Fibroblast of skin of right biceps (primary cell): ENCODE measurements around the gene HHIPL1.

Source experiments
- DNase-seq: peaks from one replicate; pipeline ENCODE4 v3.0.0-alpha.2; 2013

HHIPL1 gene

DNA sequence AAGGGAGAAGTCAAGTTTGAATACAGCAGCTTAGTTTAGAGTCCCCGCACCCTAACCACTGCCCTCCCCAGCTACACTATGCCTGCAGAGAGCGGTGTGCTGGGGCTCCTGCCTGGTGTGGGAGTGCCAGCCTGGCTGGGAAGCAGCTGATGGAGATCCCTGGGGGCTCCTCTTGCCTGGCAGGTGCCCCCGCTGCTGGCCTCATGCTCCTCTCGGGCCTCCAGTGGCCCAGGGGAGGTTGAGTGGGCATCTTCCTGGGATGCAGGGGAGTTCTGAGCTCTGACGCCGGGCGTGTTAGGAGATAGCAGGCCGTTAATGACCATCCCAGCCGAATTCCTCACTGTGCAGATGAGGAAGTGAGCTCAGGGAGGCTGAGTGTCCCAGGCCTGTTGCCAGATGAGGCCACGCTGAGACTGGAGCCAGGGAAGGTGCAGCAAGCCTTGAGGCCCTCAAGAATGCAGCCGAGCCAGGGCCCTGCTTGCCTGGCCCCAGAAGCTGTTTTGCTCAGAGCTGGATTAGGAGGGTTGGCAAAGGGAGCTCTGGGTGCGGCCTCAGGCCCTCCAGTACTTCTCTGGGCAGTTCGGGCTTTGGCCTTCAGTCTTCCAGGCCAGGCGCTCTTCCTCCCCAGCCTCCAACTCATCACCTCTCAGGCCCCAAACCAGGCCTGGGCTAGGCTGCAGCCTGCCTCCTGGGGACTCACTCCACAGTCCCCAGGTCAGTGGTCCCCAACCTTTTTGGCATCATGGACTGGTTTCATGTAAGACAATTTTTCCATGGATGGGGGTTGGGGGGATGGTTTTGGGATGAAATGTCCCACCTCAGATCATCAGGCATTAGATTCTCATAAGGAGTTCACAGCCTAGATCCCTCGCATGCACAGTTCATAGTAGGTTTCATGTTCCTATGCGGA lies 32.6 kb downstream of the HHIPL1 start:
- DNase-seq, result peak; percentile 26

DNA sequence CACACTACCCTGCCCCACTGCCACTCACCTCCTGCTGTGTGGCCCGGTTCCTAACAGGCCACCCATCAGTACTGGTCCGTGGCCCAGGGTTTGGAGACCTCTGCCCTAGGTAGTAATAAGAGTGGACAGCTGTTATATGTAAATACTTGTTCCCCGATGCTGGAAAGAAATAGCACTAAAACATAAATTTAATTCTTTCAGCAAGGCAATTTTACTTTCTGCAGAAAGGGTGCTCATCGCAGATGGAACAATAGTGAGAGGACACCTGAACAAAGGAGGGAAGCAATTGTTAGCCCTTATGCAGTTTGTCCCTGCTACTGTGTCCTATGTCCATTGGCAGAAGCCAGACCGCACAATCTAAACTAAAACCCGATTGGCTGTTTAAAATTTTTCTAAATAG lies 33.3 kb downstream of the HHIPL1 start:
- no peak for DNase-seq

GRCh38 chr14:99679111-99679510 lies 34.2 kb downstream of the HHIPL1 start:
- DNase-seq, result no peak

DNA sequence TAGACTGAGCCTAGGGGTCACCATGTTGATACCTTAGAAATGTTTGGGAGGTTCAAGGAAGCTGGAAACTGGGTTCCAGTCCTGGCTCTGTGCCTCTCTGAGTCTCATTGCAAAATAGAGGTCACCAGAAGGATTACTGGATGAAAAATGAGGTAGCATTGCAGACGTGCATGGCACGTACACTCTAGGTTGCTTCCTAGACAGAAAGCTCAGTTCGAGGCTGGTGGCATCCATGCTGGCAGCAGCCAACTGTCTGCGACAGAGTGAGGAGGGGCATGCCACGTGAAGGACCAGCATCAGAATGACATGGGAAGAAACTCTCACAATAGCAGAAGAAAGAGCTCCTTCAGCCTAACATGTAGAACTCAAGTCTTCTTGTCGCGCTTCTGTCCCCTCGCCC lies 34.6 kb downstream of the HHIPL1 start:
- no peak for DNase-seq

DNA sequence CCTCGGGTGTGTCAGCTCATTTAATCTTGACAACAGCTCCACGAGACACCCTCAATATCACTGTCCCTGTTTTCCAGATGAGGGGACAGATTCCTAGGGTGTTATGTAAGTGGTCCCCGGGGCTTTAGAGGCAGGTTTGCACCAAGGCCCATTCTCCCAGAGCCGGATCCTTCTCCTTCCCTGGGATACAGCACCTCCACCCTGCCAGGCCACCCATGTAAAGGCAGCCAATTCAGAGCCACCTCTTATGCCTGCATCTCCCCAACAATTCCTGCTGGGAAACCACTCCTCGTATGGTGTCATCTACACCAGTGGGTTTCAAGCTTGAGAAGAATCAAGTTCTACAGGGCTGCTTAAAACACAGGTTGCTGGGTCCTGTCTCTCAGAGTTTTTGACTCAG lies 35.1 kb downstream of the HHIPL1 start:
- no peak for DNase-seq

DNA sequence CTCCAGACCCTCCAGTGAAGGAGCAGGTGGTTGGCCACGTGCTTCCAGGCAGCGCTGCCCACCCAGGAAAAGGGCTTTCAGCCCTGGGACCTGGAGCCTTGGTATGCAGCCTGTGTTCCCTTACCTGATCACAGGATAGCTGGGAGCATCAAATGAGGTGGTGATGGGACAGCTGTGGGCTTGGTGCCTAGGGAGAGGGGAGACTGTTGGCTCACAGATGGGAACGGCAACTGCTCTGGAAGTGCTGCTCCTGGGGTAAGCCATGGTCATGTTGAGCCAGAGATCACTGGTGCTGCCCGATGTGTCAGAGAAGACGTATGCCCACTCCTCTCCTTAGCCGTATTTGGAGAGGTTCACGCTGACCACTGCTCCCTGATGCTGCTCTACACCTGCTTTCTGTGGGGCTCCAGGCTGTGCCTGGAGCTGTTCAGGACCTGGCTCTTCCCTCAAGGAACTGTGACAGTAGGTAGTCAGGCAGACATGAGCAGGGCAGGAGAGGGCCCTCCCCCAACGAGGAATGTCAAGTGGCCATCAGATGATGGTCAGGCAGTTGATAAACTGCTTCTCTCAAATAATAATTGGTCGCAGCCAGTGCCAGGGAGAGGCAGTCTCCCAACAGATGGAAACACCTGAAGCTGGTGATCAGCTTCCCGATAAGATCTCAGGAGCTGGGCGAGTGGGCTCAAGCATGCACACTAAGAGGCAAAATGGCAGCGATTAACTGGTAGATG lies 36.3 kb downstream of the HHIPL1 start:
- DNase-seq, result no peak

DNA sequence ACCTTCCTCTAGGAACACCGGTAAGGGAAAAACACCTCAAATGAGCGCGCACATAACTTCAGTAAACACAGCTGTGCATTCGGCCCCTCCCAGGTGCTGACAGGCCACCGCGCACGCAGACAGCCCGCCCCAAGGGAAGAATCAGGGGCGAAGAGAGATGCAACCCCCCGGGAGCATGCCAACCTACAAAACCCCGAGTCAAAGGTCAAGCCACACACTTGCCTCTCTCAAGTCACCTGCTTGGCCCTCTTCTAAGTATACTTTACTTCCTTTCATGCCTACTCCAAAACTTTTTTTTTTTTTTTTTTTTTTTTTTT lies 36.9 kb downstream of the HHIPL1 start:
- DNase-seq, result no peak

GRCh38 chr14:99682809-99683618 lies 38.1 kb downstream of the HHIPL1 start:
- peak; percentile 63 for DNase-seq

DNA sequence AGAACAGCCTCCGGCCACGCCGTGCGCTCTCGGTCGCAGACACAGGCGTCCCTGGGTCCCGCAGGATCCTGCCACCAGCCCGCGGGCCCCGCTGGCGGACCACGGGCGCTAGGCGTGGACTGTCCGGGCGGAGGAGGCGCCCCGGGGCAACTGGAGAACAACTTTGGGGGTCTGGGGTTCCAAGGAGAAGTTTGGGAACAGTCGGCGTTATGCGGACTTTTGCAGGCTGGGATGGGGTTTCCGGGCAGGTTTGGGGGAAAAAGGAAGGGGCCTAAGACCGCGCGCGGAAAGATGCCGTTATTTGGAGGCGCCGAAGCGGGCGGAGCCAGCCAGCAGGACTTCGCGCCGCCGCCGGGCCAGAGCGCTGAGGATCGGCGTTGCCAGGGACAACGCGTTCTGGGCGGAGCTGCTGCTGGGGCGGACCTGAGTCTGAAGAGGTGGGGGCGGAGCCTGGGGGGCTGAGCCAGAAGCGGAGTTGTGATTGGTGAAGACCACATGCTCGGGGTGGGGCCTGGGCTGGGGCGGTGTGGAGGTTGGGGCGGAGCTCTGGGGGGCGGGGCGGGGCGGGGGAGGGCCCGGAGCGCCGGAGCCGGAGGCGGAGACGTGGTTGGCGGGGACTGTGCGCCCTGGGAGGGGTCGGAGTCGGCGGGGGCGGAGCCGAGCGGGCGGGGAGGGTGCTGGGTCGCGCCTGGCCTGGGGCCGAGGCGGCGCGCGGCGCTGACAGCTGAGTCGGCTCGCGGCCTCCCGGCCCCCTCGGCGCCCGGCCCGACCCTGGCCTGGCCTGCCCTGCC lies 38.9 kb downstream of the HHIPL1 start, which contains the start of gene CYP46A1:
Gene CYP46A1 (plus strand): TSS at position 680 of the 791 bp plus-strand sequence. CDS start 120 bp downstream, outside the sequence.
- peak; percentile 99 for DNase-seq

DNA sequence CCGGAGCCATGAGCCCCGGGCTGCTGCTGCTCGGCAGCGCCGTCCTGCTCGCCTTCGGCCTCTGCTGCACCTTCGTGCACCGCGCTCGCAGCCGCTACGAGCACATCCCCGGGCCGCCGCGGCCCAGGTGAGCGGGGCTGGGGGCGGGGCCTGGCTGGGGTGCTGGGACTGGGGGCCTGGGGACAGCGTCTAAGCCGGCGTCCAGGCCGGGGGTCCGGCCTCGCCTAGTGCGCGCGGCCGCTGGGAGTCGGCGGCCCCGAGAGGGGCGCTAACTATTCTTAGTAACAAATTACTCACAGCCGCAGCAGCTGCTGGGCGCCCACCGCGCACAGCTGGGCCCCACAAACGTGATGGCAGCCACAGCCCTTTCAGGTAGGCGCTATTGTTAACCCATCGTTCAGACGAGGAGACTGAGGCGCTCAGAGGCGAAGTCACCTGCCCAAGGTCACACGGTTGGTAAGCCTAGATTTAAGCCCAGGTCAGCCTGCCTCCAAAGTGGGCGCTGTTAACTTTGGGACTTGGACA lies 39.5 kb downstream of the HHIPL1 start:
- DNase-seq, result peak; percentile 19

DNA sequence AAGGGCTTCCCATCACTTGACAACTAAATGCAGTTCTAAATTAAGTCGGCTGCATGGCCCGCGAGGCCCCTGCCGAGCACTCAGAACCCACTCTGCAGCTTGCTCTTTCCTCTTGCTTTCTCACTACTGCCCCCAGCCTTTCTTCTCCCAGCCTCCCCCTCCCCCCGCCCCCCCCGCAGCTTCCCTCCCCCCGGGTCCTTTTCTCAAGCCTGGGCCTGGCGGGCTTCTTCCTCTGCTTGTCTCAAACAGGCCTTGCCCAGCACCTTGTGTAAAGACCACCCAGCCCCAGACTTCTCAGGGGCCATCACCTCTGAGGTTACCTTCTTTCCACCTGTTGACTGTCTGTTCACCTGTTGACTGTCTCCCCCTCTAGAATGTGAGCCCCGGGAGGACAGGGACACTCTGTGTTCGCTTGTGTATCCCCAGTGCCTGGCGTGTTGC lies 40.2 kb downstream of the HHIPL1 start:
- no peak for DNase-seq

DNA sequence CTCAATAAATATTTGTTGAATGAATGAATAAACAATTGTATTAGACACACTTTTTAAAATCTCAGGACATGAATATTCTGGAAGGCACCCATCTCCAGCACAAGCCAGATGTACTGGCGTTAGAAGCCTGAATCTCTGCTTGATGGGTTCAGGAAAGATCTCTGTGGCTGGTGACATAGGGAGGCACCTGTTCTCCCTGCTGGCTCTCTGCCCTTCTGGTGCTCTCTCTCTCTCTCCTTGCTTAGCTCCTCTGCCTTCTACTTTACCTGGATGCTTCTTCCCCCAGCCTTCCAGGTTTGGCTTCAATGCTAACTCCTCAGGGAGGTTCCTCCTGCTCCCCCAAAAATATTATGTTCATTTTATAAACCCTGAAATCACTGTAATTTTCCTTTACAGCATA lies 40.7 kb downstream of the HHIPL1 start:
- DNase-seq, result no peak

- no peak for DNase-seq
Measured at GRCh38 chr14:99686557-99687283, 41.8 kb downstream of the HHIPL1 start.

GRCh38 chr14:99687284-99688209 lies 42.6 kb downstream of the HHIPL1 start:
- DNase-seq, result no peak

DNA sequence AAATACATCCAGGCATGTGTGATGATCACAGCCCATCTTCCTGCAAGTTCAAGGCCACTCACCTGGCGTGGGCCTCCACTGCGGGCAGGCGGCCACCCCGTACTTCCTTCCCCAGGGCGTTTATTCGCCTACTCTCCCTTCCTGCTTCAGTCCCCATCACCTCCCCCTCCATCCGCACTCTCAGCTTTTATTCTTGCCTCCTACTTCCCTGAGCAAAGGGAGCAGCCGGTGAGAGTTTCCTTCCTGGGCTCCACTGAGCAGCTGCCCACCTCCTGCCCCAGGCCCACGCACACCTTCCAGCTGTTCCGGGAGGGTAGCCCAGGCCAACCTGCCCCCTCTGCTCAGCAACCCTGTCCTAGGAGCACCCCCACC lies 43.3 kb downstream of the HHIPL1 start:
- DNase-seq, result no peak

- no peak for DNase-seq
Measured at GRCh38 chr14:99688629-99689028, 43.7 kb downstream of the HHIPL1 start.

DNA sequence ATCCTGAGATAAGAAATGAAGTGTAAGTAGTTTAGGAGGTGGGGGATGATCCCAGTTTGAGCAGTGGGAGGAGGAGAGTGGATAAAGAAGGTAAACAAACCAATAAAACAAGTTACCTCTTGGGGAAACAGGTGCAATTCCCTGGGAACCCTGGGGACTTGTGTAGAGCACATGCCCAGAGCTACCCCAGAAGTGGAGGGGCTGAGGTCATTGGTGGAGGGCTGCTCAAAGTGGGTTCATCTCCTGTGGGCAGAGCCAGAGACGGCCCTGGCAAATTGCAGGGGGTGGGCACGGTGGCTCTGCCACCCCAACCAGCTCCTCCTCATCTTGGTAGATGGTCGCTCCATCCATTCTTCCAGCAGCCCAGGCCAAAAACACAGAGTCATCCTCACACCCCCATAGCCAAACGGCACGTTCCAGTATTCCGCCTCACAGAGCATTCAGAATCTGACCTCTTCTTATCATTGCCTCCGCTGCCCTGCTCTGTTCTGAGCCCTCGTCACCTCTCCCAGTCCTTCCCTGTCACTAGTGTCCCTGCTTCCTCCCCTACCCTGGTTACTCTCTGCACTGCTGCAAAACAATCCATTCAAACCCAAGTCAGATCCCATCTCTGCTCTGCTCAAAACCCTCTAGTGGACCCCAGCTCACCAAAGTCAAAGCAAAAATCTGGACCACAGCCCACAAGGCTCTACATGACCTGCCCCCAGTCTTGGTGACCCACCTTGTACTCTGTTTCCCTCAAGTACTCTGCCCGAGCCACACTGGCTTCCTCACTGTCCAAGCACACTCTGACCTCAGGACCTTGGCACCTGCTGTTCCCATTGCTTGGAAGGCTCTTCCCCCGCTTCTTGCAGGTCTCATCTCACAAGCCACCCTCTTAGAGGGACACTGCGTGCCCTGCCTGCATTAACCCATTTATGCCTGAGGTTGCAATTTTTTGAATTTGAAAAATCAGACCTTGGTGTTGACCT lies 44.6 kb downstream of the HHIPL1 start:
- DNase-seq, result no peak

DNA sequence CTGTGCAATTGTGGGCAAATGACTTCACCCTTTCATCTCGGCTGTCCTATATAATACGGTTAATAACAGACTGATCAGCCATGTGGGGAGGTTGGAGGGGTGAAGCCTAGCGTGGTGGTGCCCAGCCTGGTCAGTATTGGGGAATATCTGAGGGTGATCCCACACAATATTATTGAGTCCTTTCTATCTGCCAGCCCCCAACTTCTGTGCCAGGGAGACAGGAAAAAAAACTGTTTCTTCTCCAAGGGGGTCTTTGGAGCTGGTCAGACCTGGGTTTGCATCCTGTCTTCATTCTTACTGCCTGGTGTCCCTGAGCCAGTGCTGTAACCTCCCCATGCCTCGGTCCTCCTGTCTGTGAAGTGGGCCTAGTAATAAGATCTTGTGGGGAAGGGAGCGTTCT lies 45.7 kb downstream of the HHIPL1 start:
- DNase-seq, result no peak
